Measurements from ENCODE around the gene MGAT3. TPM values are rescaled to one million over a fixed set of nuclear protein-coding genes. Genes with fewer than 3 reads are reported as not detected.
"Not testable (repeated sequence)": the region's sequence is repeated elsewhere in the genome, so short reads cannot be mapped to it uniquely, and the experiment has no call there.

MGAT3 gene
- total RNA-seq, 2 donors from 2014 or later: 0.25 to 0.96 TPM

DNA sequence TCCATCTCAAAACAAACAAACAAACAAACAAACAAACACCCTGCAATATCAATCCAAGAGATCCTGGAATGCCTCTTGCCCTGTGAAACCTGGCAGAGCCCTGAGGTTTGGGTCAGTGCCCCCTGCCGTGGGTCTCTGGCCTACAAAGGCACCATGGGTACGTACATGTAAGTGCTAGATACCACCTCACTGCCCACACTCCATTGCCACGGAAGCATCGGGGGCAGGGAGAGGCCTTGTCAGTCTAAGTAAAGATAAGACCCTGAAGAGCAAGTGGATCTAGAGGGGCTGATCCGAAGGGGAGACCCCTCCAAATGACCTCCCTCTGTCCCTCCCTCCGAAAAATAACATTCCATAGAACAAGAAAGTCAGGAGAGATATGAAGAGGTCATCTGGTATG is 43.3 kb downstream of the MGAT3 start:
- DNase-seq (no peak), ATAC-seq (no peak)
- no peak overlapping the region for H3K27ac Mint-ChIP-seq
- no peaks in the 10 kb centered on the region for H3K9me3 ChIP-seq (ENCODE audit: control insufficient read depth, low read length, poor library complexity, severe bottlenecking)
- peaks cover 24% of the 10 kb centered on the region for H3K4me1 Mint-ChIP-seq
- no peaks in the 10 kb centered on the region for H3K27me3 Mint-ChIP-seq
- H3K36me3 Mint-ChIP-seq (ENCODE audit: low read depth): peaks cover 2% of the 10 kb centered on the region
- no peak overlapping the region for H3K4me3 Mint-ChIP-seq

DNA sequence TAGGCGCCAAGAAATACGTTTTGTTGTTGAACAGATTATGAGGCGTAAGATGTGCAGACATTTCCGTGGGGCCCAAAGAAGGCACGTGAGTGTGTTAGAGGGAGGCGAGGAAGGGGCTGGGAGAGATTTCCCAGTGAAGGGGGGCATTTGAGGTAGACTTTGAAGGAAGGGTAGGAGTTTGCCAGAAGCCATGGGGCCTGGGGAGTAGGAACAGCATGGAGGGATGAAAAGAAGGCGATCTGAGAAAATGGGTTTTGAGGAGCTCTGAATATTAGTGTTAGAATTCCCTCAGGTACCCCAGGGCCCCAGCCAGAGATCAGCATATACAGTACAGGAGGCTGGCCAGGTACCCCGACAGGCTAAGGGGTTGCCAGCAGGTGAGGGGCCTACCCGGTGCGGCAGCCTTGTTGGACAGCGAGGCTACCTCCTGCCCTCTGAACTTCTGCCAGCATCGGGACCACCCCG is 44.9 kb downstream of the MGAT3 start:
- no peak for DNase-seq
- no peaks in the 10 kb centered on the region for H3K9me3 ChIP-seq (ENCODE audit: control insufficient read depth, low read length, poor library complexity, severe bottlenecking)
- ATAC-seq: no peak
- H3K4me3 Mint-ChIP-seq: peak overlapping the region; percentile 97
- peak overlapping the region; percentile 94 for H3K27ac Mint-ChIP-seq
- peaks cover 34% of the 10 kb centered on the region for H3K4me1 Mint-ChIP-seq
- peaks cover 7% of the 10 kb centered on the region for H3K36me3 Mint-ChIP-seq (ENCODE audit: low read depth)
- H3K27me3 Mint-ChIP-seq: no peaks in the 10 kb centered on the region

- peak within 1 kb of the TSS; percentile 97 for H3K4me3 Mint-ChIP-seq
- ATAC-seq: peak; percentile 96
- peak; percentile 74 to 80 (median 78) for DNase-seq
- H3K27ac Mint-ChIP-seq: peak within 1 kb of the TSS; percentile 94
- H3K36me3 Mint-ChIP-seq (ENCODE audit: low read depth): peaks cover 8% of the 10 kb centered on the region
- peaks cover 36% of the 10 kb centered on the region for H3K4me1 Mint-ChIP-seq
- no peaks in the 10 kb centered on the region for H3K9me3 ChIP-seq (ENCODE audit: control insufficient read depth, low read length, poor library complexity, severe bottlenecking)
- no peaks in the 10 kb centered on the region for H3K27me3 Mint-ChIP-seq
These were observed 45.4 kb downstream of the MGAT3 start, which contains the start of gene MIEF1 for GRCh38 chr22:39502109-39502788. Gene MIEF1, plus strand, starts transcription at chr22:39502290. Its CDS starts 9,005 bp downstream, at chr22:39511295.

DNA sequence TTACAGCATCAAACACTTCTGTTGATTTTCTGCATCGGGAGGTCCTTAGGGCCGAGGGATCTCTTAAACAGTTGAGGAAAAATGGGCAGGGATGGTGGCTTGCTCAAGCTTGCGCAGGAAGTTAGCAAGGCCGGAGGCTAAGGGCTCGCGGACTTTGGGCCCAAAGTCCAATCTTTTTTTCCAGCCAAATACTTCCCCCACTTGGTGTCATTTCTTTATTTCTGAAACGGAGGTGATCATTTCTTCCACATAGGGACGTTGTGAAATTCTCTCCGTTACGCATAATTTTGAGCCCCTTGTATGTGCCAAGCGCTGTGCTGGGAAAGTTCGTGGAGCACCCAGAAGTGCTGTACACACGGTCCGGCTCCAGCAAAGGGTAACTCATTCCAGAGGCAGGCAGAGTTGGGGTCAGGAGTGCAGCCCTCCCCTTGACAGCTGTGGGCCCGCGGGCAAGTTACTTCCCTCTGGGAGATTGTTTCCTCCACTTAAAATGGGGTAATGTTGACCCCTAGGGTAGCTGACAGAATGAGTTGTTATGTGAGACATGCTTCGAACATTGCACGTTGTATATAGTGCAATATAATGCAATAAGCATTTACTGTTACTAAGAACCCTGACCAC is 46.1 kb downstream of the MGAT3 start:
- Mint-ChIP-seq H3K4me3 (peak overlapping the region; percentile 97), H3K27me3 (no peaks in the 10 kb centered on the region), H3K27ac (peak overlapping the region; percentile 94), H3K4me1 (peaks cover 36% of the 10 kb centered on the region), H3K36me3 (ENCODE audit: low read depth) (peaks cover 8% of the 10 kb centered on the region)
- DNase-seq (no peak), ATAC-seq (no peak)
- H3K9me3 ChIP-seq (ENCODE audit: control insufficient read depth, low read length, poor library complexity, severe bottlenecking): no peaks in the 10 kb centered on the region

DNA sequence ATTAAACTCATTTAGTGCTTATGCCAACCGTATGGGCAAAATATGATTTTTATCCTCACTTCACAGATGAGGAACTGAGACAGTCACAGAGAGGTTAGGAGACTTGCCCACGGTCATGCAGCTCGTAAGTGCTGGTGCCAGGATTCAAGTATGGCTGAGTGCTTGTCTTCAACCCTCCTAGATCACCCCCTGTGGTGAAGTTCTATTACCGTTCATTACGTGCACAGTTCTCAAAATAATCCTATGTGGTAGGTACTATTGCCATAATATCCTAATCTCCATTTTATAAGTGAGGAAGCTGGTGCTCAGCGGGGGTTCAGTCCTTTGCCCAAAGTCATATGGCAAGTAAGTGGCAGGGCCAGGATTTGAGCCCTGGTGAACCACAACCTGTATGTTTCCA is 46.8 kb downstream of the MGAT3 start:
- no peaks in the 10 kb centered on the region for H3K27me3 Mint-ChIP-seq
- peak overlapping the region; percentile 94 for H3K27ac Mint-ChIP-seq
- peaks cover 11% of the 10 kb centered on the region for H3K36me3 Mint-ChIP-seq (ENCODE audit: low read depth)
- no peaks in the 10 kb centered on the region for H3K9me3 ChIP-seq (ENCODE audit: control insufficient read depth, low read length, poor library complexity, severe bottlenecking)
- ATAC-seq (no peak), DNase-seq (no peak)
- H3K4me3 Mint-ChIP-seq: peak overlapping the region; percentile 97
- H3K4me1 Mint-ChIP-seq: peaks cover 42% of the 10 kb centered on the region

DNA sequence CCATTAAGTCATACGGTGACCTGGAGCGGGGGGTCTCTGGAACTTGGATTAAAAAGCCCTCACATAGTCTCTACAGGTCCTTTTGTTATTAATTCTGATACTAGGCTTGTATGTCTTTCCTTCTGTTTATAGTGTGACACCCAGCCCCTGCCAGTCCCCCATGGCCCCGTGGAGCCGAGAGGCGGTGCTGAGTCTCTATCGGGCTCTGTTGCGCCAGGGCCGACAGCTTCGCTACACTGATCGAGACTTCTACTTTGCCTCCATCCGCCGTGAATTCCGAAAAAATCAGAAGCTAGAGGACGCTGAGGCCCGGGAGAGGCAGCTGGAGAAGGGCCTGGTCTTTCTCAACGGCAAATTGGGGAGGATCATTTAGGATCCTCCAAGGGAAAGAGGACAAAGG is 47.3 kb downstream of the MGAT3 start:
- no peaks in the 10 kb centered on the region for H3K27me3 Mint-ChIP-seq
- H3K4me1 Mint-ChIP-seq: peaks cover 43% of the 10 kb centered on the region
- no peak for DNase-seq
- H3K4me3 Mint-ChIP-seq: peak overlapping the region; percentile 97
- peak overlapping the region; percentile 94 for H3K27ac Mint-ChIP-seq
- ATAC-seq: no peak
- H3K36me3 Mint-ChIP-seq (ENCODE audit: low read depth): peaks cover 12% of the 10 kb centered on the region
- H3K9me3 ChIP-seq (ENCODE audit: control insufficient read depth, low read length, poor library complexity, severe bottlenecking): no peaks in the 10 kb centered on the region

- not testable (repeated sequence) for H3K4me3 Mint-ChIP-seq; ATAC-seq; DNase-seq; H3K27ac Mint-ChIP-seq; H3K9me3 ChIP-seq (ENCODE audit: control insufficient read depth, low read length, poor library complexity, severe bottlenecking); H3K27me3 Mint-ChIP-seq
- Mint-ChIP-seq H3K36me3 (ENCODE audit: low read depth) (peaks cover 15% of the 10 kb centered on the region), H3K4me1 (peaks cover 35% of the 10 kb centered on the region)
These were observed 50.2 kb downstream of the MGAT3 start for GRCh38 chr22:39507021-39507420.

GRCh38 chr22:39508393-39508792 is 51.6 kb downstream of the MGAT3 start:
- H3K36me3 Mint-ChIP-seq (ENCODE audit: low read depth): peaks cover 13% of the 10 kb centered on the region
- peaks cover 31% of the 10 kb centered on the region for H3K4me1 Mint-ChIP-seq
- H3K27me3 Mint-ChIP-seq: no peaks in the 10 kb centered on the region
- ATAC-seq (no peak), DNase-seq (no peak)
- H3K4me3 Mint-ChIP-seq: no peak overlapping the region
- H3K27ac Mint-ChIP-seq: peak overlapping the region; percentile 71
- no peaks in the 10 kb centered on the region for H3K9me3 ChIP-seq (ENCODE audit: control insufficient read depth, low read length, poor library complexity, severe bottlenecking)

- peaks cover 23% of the 10 kb centered on the region for H3K4me1 Mint-ChIP-seq
- H3K27me3 Mint-ChIP-seq: no peaks in the 10 kb centered on the region
- ATAC-seq (no peak), DNase-seq (no peak)
- peaks cover 17% of the 10 kb centered on the region for H3K36me3 Mint-ChIP-seq (ENCODE audit: low read depth)
- peak overlapping the region; percentile 73 for H3K27ac Mint-ChIP-seq
- H3K4me3 Mint-ChIP-seq: no peak overlapping the region
- H3K9me3 ChIP-seq (ENCODE audit: control insufficient read depth, low read length, poor library complexity, severe bottlenecking): no peaks in the 10 kb centered on the region
These were observed 53.8 kb downstream of the MGAT3 start for GRCh38 chr22:39510529-39511149.

GRCh38 chr22:39511226-39511625 is 54.4 kb downstream of the MGAT3 start:
- no peak overlapping the region for H3K4me3 Mint-ChIP-seq
- no peaks in the 10 kb centered on the region for H3K9me3 ChIP-seq (ENCODE audit: control insufficient read depth, low read length, poor library complexity, severe bottlenecking)
- H3K27ac Mint-ChIP-seq: peak overlapping the region; percentile 73
- DNase-seq: no peak
- peaks cover 17% of the 10 kb centered on the region for H3K36me3 Mint-ChIP-seq (ENCODE audit: low read depth)
- ATAC-seq: no peak
- H3K27me3 Mint-ChIP-seq: no peaks in the 10 kb centered on the region
- peaks cover 19% of the 10 kb centered on the region for H3K4me1 Mint-ChIP-seq

DNA sequence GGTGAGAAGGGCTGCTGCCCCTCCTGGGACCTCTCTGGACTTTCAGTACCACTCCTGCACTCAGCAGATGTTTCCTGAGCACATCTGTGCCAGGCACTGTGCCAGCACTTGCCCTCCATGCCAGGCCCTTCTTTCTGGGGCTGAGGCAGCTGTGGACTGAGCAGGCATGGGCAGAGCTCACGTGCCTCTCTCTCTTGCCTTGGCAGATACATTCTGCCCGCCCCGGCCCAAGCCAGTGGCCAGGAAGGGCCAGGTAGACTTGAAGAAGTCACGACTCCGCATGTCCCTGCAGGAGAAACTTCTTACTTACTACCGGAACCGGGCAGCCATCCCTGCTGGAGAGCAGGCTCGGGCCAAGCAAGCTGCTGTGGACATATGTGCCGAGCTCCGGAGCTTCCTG is 55.2 kb downstream of the MGAT3 start:
- Mint-ChIP-seq H3K4me3 (no peak overlapping the region), H3K36me3 (ENCODE audit: low read depth) (peaks cover 15% of the 10 kb centered on the region), H3K27ac (no peak overlapping the region), H3K27me3 (no peaks in the 10 kb centered on the region), H3K4me1 (peaks cover 15% of the 10 kb centered on the region)
- H3K9me3 ChIP-seq (ENCODE audit: control insufficient read depth, low read length, poor library complexity, severe bottlenecking): no peaks in the 10 kb centered on the region
- ATAC-seq: no peak
- no peak for DNase-seq

- no peaks in the 10 kb centered on the region for H3K27me3 Mint-ChIP-seq
- no peak overlapping the region for H3K27ac Mint-ChIP-seq
- no peak overlapping the region for H3K4me3 Mint-ChIP-seq
- ATAC-seq (no peak), DNase-seq (no peak)
- H3K36me3 Mint-ChIP-seq (ENCODE audit: low read depth): peaks cover 11% of the 10 kb centered on the region
- peaks cover 10% of the 10 kb centered on the region for H3K4me1 Mint-ChIP-seq
- H3K9me3 ChIP-seq (ENCODE audit: control insufficient read depth, low read length, poor library complexity, severe bottlenecking): no peaks in the 10 kb centered on the region
These were observed 57.0 kb downstream of the MGAT3 start for GRCh38 chr22:39513791-39514190.

- H3K4me3 Mint-ChIP-seq: no peak overlapping the region
- peak; percentile 62 for ATAC-seq
- H3K9me3 ChIP-seq (ENCODE audit: control insufficient read depth, low read length, poor library complexity, severe bottlenecking): no peaks in the 10 kb centered on the region
- peaks cover 11% of the 10 kb centered on the region for H3K4me1 Mint-ChIP-seq
- no peaks in the 10 kb centered on the region for H3K27me3 Mint-ChIP-seq
- DNase-seq: peak in 1 of 3 donors; percentile 53
- peak overlapping the region; percentile 41 for H3K27ac Mint-ChIP-seq
- peaks cover 11% of the 10 kb centered on the region for H3K36me3 Mint-ChIP-seq (ENCODE audit: low read depth)
These were observed 57.7 kb downstream of the MGAT3 start for GRCh38 chr22:39514373-39514973.
